Stimulated activated CD8-positive, alpha-beta memory T cell treated with anti-CD3 and anti-CD28 coated beads, Interleukin-4, amount 100 ng/mL, for 1 hour (primary cell): ENCODE measurements around the gene CYTH2.

Experiments used
- DNase-seq, 2 donors: peaks; one replicate each; pipeline ENCODE4 v3.0.0-alpha.2; 2020; ENCODE audit warnings: low read depth in 2 of 2, low spot score in 1 of 2

CYTH2 gene

GRCh38 chr19:48452289-48453190 is 16.6 kb upstream of the CYTH2 start:
- no peak for DNase-seq

DNA sequence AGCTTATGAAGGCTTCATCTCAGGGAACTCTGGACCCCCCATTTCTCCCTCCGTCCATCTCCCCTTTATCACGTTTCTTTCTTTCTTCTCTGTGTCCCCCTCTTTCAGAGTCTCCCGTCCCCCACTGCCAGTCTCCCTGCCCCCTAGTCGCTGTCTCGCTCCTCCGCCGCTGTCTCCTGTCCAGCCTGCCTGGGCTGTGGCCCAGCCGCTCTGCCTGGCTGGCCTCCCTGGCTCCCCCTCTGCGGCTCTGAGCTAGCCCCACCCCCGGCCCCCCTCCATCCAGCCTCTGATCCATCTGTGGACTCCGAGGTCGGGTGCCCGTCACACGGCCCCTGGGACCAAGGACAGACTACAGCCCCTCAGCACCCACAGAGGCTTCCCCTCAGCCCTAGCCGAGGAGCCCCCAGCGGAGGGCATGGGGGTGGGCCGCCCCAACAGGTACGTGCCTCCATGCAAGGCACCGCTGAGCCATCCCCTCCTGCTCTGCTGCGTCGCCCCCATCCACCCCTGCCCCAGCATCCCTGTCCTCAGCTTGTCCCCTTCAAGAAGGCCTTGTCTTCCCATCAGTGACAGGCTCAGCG is 14.9 kb upstream of the CYTH2 start:
- no peak for DNase-seq

GRCh38 chr19:48455171-48455907 is 13.8 kb upstream of the CYTH2 start, which contains the start of gene KCNJ14:
TSS of gene KCNJ14 (plus strand) at chr19:48455574. CDS start at chr19:48461725, 6,151 bp downstream.
- no peak for DNase-seq

- DNase-seq: no peak
Observed at GRCh38 chr19:48455908-48456562, 13.1 kb upstream of the CYTH2 start.

DNA sequence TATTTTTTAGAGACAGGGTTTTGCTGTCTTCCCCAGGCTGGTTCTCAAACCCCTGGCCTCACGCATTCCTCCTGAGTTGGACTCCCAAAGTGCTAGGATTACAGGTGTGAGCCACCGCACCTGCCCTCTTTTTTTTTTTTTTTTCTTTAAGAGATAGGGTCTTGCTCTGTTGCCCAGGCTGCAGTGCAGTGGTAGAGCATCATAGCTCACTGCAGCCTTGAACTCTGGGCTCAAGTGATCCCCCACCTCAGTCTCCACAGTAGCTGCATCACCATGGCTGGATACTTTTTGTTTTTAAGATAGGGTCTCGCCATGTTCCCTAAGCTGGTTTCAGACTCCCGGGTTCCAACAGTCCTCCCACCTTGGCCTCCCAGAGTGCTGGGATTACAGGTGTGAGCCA is 12.3 kb upstream of the CYTH2 start:
- DNase-seq: no peak

GRCh38 chr19:48458016-48458415 is 11.2 kb upstream of the CYTH2 start:
- no peak for DNase-seq

- DNase-seq: no peak
Observed at GRCh38 chr19:48461651-48461981, 7.6 kb upstream of the CYTH2 start.

- no peak for DNase-seq
Observed at GRCh38 chr19:48461982-48462655, 7.0 kb upstream of the CYTH2 start.

DNA sequence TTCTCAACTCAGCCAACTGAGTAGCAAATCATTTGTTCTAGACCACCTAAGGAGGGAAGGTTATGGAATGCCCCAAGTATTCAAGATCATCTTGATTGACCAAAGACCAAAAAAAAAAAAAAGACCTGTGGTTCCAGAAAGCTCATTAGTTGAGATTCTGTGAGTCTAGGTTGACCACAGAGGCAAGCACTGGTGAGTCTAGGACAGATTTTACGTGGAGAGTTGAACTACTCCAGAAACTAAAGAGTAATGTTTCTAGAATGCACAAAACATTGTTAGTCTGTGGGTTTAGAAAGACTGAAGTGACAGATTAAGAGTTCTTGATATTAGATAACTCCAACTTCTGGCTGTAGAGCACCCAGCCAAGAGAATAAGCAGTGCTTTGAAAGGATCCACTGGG is 4.0 kb upstream of the CYTH2 start:
- no peak for DNase-seq

DNA sequence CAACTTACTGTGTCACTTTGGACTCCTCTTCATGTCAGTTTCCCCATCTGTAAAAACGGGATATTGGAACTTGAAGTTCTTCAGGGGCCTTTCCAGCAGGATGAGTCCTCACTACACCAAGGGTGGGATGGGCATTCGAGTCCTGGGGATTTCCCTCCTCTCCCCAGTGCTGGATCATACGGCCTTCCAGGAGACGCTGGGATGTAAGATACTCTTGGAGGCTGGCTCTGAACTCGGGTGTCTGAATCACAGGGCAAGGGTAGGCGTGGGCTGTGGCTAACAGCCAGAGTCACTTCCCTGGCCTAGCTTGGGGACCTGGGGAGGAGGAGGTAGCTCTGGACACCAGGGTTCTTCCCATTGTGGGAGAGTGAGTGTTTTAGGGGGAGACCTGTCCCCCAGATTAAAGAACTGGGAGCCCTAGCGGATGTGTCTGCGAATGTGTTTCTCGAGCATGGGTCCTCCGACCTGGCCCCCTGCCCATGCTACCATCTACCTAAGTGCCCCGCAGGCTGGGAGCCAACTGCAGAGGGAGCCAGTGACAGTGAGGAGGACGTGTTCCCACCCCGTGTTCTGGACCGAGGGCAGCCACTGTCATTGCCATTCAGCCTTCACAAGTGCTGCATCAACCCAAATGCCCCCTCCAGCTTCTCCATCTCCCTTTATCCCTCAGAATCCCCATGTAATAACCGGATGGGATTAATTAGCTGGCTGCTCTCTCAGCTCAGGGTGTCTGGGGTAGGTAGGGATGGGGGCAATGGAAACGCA is 2.4 kb upstream of the CYTH2 start:
- no peak for DNase-seq

GRCh38 chr19:48468772-48469288 is 339 bp upstream of the CYTH2 start:
- DNase-seq: peak; percentile 92 to 99

GRCh38 chr19:48469934-48470680 is 938 bp downstream of the CYTH2 start:
- DNase-seq: no peak

DNA sequence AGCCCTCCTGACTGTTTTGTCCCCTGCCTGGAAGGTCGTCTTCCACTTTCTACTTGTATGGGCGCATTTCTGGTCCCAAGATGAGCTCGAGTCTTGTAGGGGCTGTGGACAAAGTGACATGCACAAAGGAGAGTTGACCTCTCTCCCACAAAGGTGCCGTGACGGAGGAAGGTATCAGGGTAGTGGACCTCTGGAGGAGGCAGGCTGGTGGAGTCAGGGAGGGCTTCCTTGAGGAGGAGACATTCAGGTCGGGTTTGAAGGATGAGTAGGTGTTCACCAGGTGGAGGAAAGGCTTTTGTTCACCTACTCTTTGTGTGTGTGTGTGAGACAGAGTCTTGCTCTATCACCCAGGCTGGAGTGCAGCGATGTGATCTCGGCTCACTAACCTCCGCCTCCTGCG is 1.7 kb downstream of the CYTH2 start:
- no peak for DNase-seq

GRCh38 chr19:48471836-48472235 is 2.7 kb downstream of the CYTH2 start:
- DNase-seq: no peak

GRCh38 chr19:48473161-48473966 is 4.2 kb downstream of the CYTH2 start:
- no peak for DNase-seq

GRCh38 chr19:48474084-48474592 is 5.0 kb downstream of the CYTH2 start:
- DNase-seq: no peak

- no peak for DNase-seq
Observed at GRCh38 chr19:48475369-48476068, 6.3 kb downstream of the CYTH2 start.

DNA sequence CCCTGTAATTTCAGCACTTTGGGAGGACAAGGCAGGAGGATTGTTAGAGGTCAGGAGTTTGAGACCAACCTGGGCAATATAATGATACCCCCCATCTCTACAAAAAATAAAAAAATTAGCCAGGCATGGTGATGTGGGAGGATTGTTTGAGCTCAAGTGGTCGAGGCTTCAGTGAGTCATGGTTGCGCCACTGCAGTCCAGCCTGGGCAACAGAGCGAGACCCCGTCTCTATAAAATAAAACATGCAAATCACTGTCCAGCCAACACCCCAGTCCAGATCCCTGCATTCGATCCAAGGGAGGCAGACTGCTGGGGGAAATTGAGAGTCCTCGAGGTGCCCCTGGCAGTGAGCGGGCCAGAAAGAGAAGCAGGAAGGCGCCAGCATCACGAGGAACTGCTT is 7.0 kb downstream of the CYTH2 start:
- DNase-seq: no peak
